Measurements from ENCODE around the gene TOMM34. TPM values are rescaled to one million over a fixed set of nuclear protein-coding genes. Genes with fewer than 3 reads are reported as not detected.

TOMM34 gene
- total and polyA plus RNA-seq, 9 of the 15 experiments (the other 6 are each of a cell fraction or from before 2014, with no cell fraction given), result 18.1 to 69.4 (median 41.7) TPM

DNA sequence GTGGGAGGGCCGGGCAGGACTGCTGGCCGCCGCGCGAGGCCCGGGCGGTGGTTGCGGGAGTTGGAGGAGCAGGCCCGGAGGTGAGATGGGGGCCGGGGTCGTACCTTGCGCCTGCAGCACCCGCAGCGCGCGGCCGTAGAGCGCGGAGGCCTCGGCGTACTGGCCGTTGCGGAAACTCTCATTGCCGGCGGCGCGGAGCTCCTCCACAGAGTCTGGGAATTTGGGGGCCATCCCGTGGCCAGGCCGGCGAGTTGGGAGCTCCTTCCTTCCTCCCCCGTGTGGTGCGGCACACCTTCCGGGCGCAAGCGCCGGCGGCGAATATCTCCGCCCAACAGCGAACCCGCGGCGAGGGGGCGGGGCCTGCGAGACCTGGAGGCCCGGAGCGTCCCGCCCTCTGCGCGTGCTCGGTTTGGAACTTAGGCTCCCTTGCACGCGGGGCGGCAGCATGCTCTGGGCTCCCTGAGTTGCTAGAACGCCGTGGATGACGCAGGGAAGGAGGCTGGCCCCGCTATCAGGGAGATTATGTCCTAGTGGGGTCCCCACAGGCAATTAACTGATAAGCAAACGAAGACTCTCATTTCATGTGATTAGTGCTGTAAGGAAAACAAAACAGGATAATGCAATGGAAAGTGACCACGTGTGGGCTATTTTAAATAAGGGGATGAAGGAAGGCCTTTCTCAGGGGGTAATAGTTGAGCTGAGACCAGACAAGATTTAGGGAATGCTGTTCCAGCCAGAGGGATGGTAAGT is at the start of gene TOMM34 (continued):
- peak; percentile 96 for TF ChIP-seq MGA (IDR thresholded peaks at IDR 0.05)
- TF ChIP-seq ZNF699 (CRISPR knock-in tag; IDR thresholded peaks at IDR 0.05; ENCODE audit: insufficient replicate concordance), result no peak
- TF ChIP-seq SP1 (CRISPR knock-in tag; IDR thresholded peaks at IDR 0.05), result peak; percentile 51; the same call in 1 of the 2 replicates
- TF ChIP-seq HOXB6 (CRISPR knock-in tag; IDR thresholded peaks at IDR 0.05; ENCODE audit: borderline replicate concordance), result no peak
- 0 out of 2 replicates have a peak, but pooled peaks have one; percentile 25 for TF ChIP-seq ATF3 (IDR thresholded peaks at IDR 0.05)
- TF ChIP-seq ATF3 (CRISPR knock-in tag; conservative IDR thresholded peaks at IDR 0.05), result 0 out of 2 replicates have a peak, but pooled peaks have one; percentile 49
- TF ChIP-seq SMARCA4 (IDR thresholded peaks at IDR 0.05), result peak; percentile 65
- peak; percentile 66 for TF ChIP-seq MEIS2 (IDR thresholded peaks at IDR 0.05; ENCODE audit: partially characterized antibody)
- TF ChIP-seq JUN (IDR thresholded peaks at IDR 0.05; ENCODE audit: borderline replicate concordance, low read depth, low read length), result peak; percentile 39; the same call in 1 of the 2 replicates
- no peak for TF ChIP-seq JUN (CRISPR knock-in tag; IDR thresholded peaks at IDR 0.05; ENCODE audit: borderline replicate concordance)
- peak; percentile 63; the same call in 1 of the 2 replicates for TF ChIP-seq FOXP4 (CRISPR knock-in tag; IDR thresholded peaks at IDR 0.05; ENCODE audit: borderline replicate concordance)
- TF ChIP-seq NFXL1 (CRISPR knock-in tag; IDR thresholded peaks at IDR 0.05), result no peak
